GM18505 (cell line): ENCODE measurements around the gene HMX3.

Source experiments
- ATAC-seq: cut with Tn5 transposase; IDR thresholded peaks from one replicate; pipeline ENCODE4 v1.9.1; 2021; ENCODE audit not compliant: unreplicated experiment
- POLR2A ChIP-seq: IDR thresholded peaks from 4 replicates; pipeline ENCODE4 v1.6.1; 2011; ENCODE audit warnings: borderline replicate concordance; ENCODE audit not compliant: insufficient read depth, insufficient read length; ENCODE audit errors: extremely low read depth

The HMX3 gene

GRCh38 chr10:123146894-123147634 is 11.3 kb downstream of the HMX3 start:
- no peak for ATAC-seq
- TF ChIP-seq POLR2A: no peak

- peak; percentile 29 for ATAC-seq
- TF ChIP-seq POLR2A: peak; percentile 55
Measured at GRCh38 chr10:123147635-123148413, 12.1 kb downstream of the HMX3 start, which contains the start of gene HMX2. Gene HMX2, plus strand, starts transcription at chr10:123148136. Its CDS starts 243 bp downstream, at chr10:123148379.

- no peak for ATAC-seq
- peak; percentile 16 for TF ChIP-seq POLR2A
Measured at GRCh38 chr10:123148414-123149161, 12.8 kb downstream of the HMX3 start.

GRCh38 chr10:123149162-123149567 is 13.4 kb downstream of the HMX3 start:
- no peak for ATAC-seq
- no peak for TF ChIP-seq POLR2A

GRCh38 chr10:123149568-123150270 is 13.9 kb downstream of the HMX3 start:
- TF ChIP-seq POLR2A: peak; percentile 45
- ATAC-seq: no peak

GRCh38 chr10:123150271-123150985 is 14.7 kb downstream of the HMX3 start:
- TF ChIP-seq POLR2A: no peak
- no peak for ATAC-seq

GRCh38 chr10:123150986-123151736 is 15.4 kb downstream of the HMX3 start:
- peak; percentile 46 for TF ChIP-seq POLR2A
- no peak for ATAC-seq

- TF ChIP-seq POLR2A: no peak
- ATAC-seq: no peak
Measured at GRCh38 chr10:123151737-123152135, 16.0 kb downstream of the HMX3 start.

- TF ChIP-seq POLR2A: no peak
- no peak for ATAC-seq
Measured at GRCh38 chr10:123153486-123154091, 17.8 kb downstream of the HMX3 start.

- TF ChIP-seq POLR2A: peak; percentile 98
- ATAC-seq: peak; percentile 84
Measured at GRCh38 chr10:123154092-123154710, 18.4 kb downstream of the HMX3 start, which contains the start of gene BUB3. Gene BUB3, plus strand, starts transcription at chr10:123154402. Its CDS starts 516 bp downstream, at chr10:123154918.

- peak; percentile 43 for ATAC-seq
- no peak for TF ChIP-seq POLR2A
Measured at GRCh38 chr10:123154711-123155505, 19.1 kb downstream of the HMX3 start.

- no peak for TF ChIP-seq POLR2A
- ATAC-seq: no peak
Measured at GRCh38 chr10:123156078-123156477, 20.3 kb downstream of the HMX3 start.
